SK-N-SH treated with all-trans-retinoic acid at 6 μM for 48 hours (cell line): ENCODE measurements around the gene ECI2.

Experiments
- CREB5 ChIP-seq: fragments of 250-450 bp; sonication (Bioruptor Pico); IDR thresholded peaks from 2 replicates; pipeline ENCODE4 v1.5.1; 2020; ENCODE audit warnings: low read depth, mild to moderate bottlenecking, moderate library complexity
- CSRNP3 ChIP-seq: fragments of 250-450 bp; sonication (Bioruptor Pico); IDR thresholded peaks from 2 replicates; pipeline ENCODE4 v1.5.1; 2021; ENCODE audit warnings: mild to moderate bottlenecking, moderate library complexity
- ESRRG ChIP-seq: fragments of 250-450 bp; sonication (Bioruptor Pico); IDR thresholded peaks from 2 replicates; pipeline ENCODE4 v1.6.1; 2021; ENCODE audit warnings: mild to moderate bottlenecking
- GLIS3 ChIP-seq: fragments of 250-450 bp; sonication (Bioruptor Pico); IDR thresholded peaks from 2 replicates; pipeline ENCODE4 v1.5.0; 2020; ENCODE audit warnings: mild to moderate bottlenecking, moderate library complexity
- PATZ1 ChIP-seq: fragments of 250-450 bp; sonication (Bioruptor Pico); IDR thresholded peaks from 2 replicates; pipeline ENCODE4 v1.8.0; 2020; ENCODE audit warnings: mild to moderate bottlenecking, moderate library complexity, borderline replicate concordance
- SNAI2 ChIP-seq: fragments of 250-450 bp; sonication (Bioruptor Pico); IDR thresholded peaks from 2 replicates; pipeline ENCODE4 v1.5.0; 2020; ENCODE audit warnings: mild to moderate bottlenecking, moderate library complexity
- TSHZ2 ChIP-seq: fragments of 250-450 bp; sonication (Bioruptor Pico); IDR thresholded peaks from 2 replicates; pipeline ENCODE4 v1.5.0; 2020; ENCODE audit warnings: mild to moderate bottlenecking, moderate library complexity
- ZFP30 ChIP-seq: fragments of 450-650 bp; formaldehyde crosslinking; IDR thresholded peaks from 2 replicates; pipeline ENCODE4 v1.5.0; 2022; ENCODE audit warnings: mild to moderate bottlenecking, moderate library complexity

GRCh38 chr6:4167833-4168232 lies 32.5 kb upstream of the ECI2 start:
- no peak for TF ChIP-seq PATZ1
- no peak for TF ChIP-seq ZFP30
- no peak for TF ChIP-seq GLIS3 (CRISPR knock-in tag)
- TF ChIP-seq ESRRG (CRISPR knock-in tag) = no peak
- TF ChIP-seq TSHZ2 (CRISPR knock-in tag) = no peak
- TF ChIP-seq CREB5 (CRISPR knock-in tag) = no peak
- no peak for TF ChIP-seq SNAI2 (CRISPR knock-in tag)
- TF ChIP-seq CSRNP3 (CRISPR knock-in tag) = no peak
